ENCODE results near the gene FILIP1L. TPM values are rescaled to one million over a fixed set of nuclear protein-coding genes. Genes with fewer than 3 reads are reported as not detected.

The FILIP1L gene
- total RNA-seq, 1 experiment from 2014 or later: 4.3 TPM

- H3K36me3 ChIP-seq (ENCODE audit: insufficient read depth, low read length, poor library complexity, severe bottlenecking): no peaks in the 10 kb centered on the region
- no peaks in the 10 kb centered on the region for H3K9me3 ChIP-seq (ENCODE audit: low read depth, low read length, poor library complexity, severe bottlenecking)
- TF ChIP-seq EZH2 (IDR thresholded peaks at IDR 0.05; ENCODE audit: borderline replicate concordance, low read depth, low read length, poor library complexity, severe bottlenecking) (no peak), CTCF (conservative IDR thresholded peaks at IDR 0.05; ENCODE audit: low read depth, low read length) (no peak)
- no peaks in the 10 kb centered on the region for H3K27me3 ChIP-seq (replicated peaks; ENCODE audit: insufficient read depth, low read depth, low read length, poor library complexity)
- intact Hi-C loops (cut with micrococcal nuclease; ENCODE audit: unreplicated experiment): no loop called here
- no peak overlapping the region for H3K27ac ChIP-seq (ENCODE audit: low read depth, low read length, poor library complexity, severe bottlenecking)
- no peak for DNase-seq (ENCODE audit: low spot score)
- no TSS peak for BruUV-seq (replicated peaks)
- ChIA-PET POLR2A (ENCODE audit: low non-redundant PET) (no interaction called here), CTCF (no interaction called here)
- no peaks in the 10 kb centered on the region for H3K4me1 ChIP-seq (ENCODE audit: insufficient read depth, low read length, poor library complexity, severe bottlenecking)
- H3K4me3 ChIP-seq (ENCODE audit: low read depth, low read length, poor library complexity, severe bottlenecking): no peak overlapping the region
These were observed 148.5 kb downstream of the FILIP1L start for GRCh38 chr3:99965681-99966408.

- POLR2A ChIA-PET (ENCODE audit: low non-redundant PET): no interaction called here
- TF ChIP-seq CTCF (conservative IDR thresholded peaks at IDR 0.05; ENCODE audit: low read depth, low read length): no peak
- no peak for TF ChIP-seq EZH2 (IDR thresholded peaks at IDR 0.05; ENCODE audit: borderline replicate concordance, low read depth, low read length, poor library complexity, severe bottlenecking)
- CTCF ChIA-PET: no interaction called here
- no TSS peak for BruUV-seq (replicated peaks)
- no peak for DNase-seq (ENCODE audit: low spot score)
- H3K9me3 ChIP-seq (ENCODE audit: low read depth, low read length, poor library complexity, severe bottlenecking): no peaks in the 10 kb centered on the region
- H3K27ac ChIP-seq (ENCODE audit: low read depth, low read length, poor library complexity, severe bottlenecking): no peak overlapping the region
- H3K4me3 ChIP-seq (ENCODE audit: low read depth, low read length, poor library complexity, severe bottlenecking): no peak overlapping the region
- intact Hi-C loops (cut with micrococcal nuclease; ENCODE audit: unreplicated experiment): no loop called here
- H3K4me1 ChIP-seq (ENCODE audit: insufficient read depth, low read length, poor library complexity, severe bottlenecking): no peaks in the 10 kb centered on the region
- H3K36me3 ChIP-seq (ENCODE audit: insufficient read depth, low read length, poor library complexity, severe bottlenecking): no peaks in the 10 kb centered on the region
- H3K27me3 ChIP-seq (replicated peaks; ENCODE audit: insufficient read depth, low read depth, low read length, poor library complexity): no peaks in the 10 kb centered on the region
These were observed 149.2 kb downstream of the FILIP1L start for GRCh38 chr3:99965077-99965476.

GRCh38 chr3:99962703-99963102, 151.6 kb downstream of the FILIP1L start:
- ChIA-PET POLR2A (ENCODE audit: low non-redundant PET) (no interaction called here), CTCF (no interaction called here)
- no TSS peak for BruUV-seq (replicated peaks)
- Histone ChIP-seq H3K9me3 (ENCODE audit: low read depth, low read length, poor library complexity, severe bottlenecking) (no peaks in the 10 kb centered on the region), H3K4me3 (ENCODE audit: low read depth, low read length, poor library complexity, severe bottlenecking) (no peak overlapping the region), H3K27ac (ENCODE audit: low read depth, low read length, poor library complexity, severe bottlenecking) (no peak overlapping the region), H3K27me3 (replicated peaks; ENCODE audit: insufficient read depth, low read depth, low read length, poor library complexity) (no peaks in the 10 kb centered on the region), H3K4me1 (ENCODE audit: insufficient read depth, low read length, poor library complexity, severe bottlenecking) (no peaks in the 10 kb centered on the region), H3K36me3 (ENCODE audit: insufficient read depth, low read length, poor library complexity, severe bottlenecking) (no peaks in the 10 kb centered on the region)
- TF ChIP-seq EZH2 (IDR thresholded peaks at IDR 0.05; ENCODE audit: borderline replicate concordance, low read depth, low read length, poor library complexity, severe bottlenecking) (no peak), CTCF (conservative IDR thresholded peaks at IDR 0.05; ENCODE audit: low read depth, low read length) (no peak)
- intact Hi-C loops (cut with micrococcal nuclease; ENCODE audit: unreplicated experiment): no loop called here
- no peak for DNase-seq (ENCODE audit: low spot score)
